Fibroblast of skin of right biceps (primary cell): ENCODE measurements around the gene CIZ1.

Experiments used
- DNase-seq: peaks from one replicate; pipeline ENCODE4 v3.0.0-alpha.2; 2013

Gene CIZ1

GRCh38 chr9:128214571-128215490 is 23.5 kb upstream of the CIZ1 start:
- no peak for DNase-seq

GRCh38 chr9:128213746-128214497 is 22.6 kb upstream of the CIZ1 start:
- no peak for DNase-seq

GRCh38 chr9:128211981-128212281 is 20.6 kb upstream of the CIZ1 start:
- DNase-seq: no peak

GRCh38 chr9:128211186-128211980 is 20.0 kb upstream of the CIZ1 start:
- DNase-seq: no peak

GRCh38 chr9:128208946-128209669 is 17.7 kb upstream of the CIZ1 start:
- DNase-seq: no peak

- DNase-seq: no peak
Measured at GRCh38 chr9:128208386-128208785, 17.0 kb upstream of the CIZ1 start.

GRCh38 chr9:128206916-128207910 is 15.8 kb upstream of the CIZ1 start:
- no peak for DNase-seq

GRCh38 chr9:128206484-128206883 is 15.1 kb upstream of the CIZ1 start:
- no peak for DNase-seq

- DNase-seq: no peak
Measured at GRCh38 chr9:128205296-128205944, 14.0 kb upstream of the CIZ1 start.

- no peak for DNase-seq
Measured at GRCh38 chr9:128204858-128205257, 13.5 kb upstream of the CIZ1 start.

GRCh38 chr9:128203707-128204551 is 12.6 kb upstream of the CIZ1 start:
- peak; percentile 69 for DNase-seq

- DNase-seq: peak; percentile 65
Measured at GRCh38 chr9:128203024-128203706, 11.8 kb upstream of the CIZ1 start, which contains the start of gene DNM1. Gene DNM1 (plus strand): TSS chr9:128203379. CDS start chr9:128203471, 92 bp downstream.

GRCh38 chr9:128202648-128203023 is 11.3 kb upstream of the CIZ1 start:
- no peak for DNase-seq

- DNase-seq: peak; percentile 76
Measured at GRCh38 chr9:128201441-128202369, 10.3 kb upstream of the CIZ1 start.

GRCh38 chr9:128193469-128194096 is 2.2 kb upstream of the CIZ1 start:
- DNase-seq: no peak

GRCh38 chr9:128192601-128193371 is 1.4 kb upstream of the CIZ1 start:
- peak; percentile 91 for DNase-seq
